ENCODE data around the gene KCTD6.

Gene KCTD6

DNA sequence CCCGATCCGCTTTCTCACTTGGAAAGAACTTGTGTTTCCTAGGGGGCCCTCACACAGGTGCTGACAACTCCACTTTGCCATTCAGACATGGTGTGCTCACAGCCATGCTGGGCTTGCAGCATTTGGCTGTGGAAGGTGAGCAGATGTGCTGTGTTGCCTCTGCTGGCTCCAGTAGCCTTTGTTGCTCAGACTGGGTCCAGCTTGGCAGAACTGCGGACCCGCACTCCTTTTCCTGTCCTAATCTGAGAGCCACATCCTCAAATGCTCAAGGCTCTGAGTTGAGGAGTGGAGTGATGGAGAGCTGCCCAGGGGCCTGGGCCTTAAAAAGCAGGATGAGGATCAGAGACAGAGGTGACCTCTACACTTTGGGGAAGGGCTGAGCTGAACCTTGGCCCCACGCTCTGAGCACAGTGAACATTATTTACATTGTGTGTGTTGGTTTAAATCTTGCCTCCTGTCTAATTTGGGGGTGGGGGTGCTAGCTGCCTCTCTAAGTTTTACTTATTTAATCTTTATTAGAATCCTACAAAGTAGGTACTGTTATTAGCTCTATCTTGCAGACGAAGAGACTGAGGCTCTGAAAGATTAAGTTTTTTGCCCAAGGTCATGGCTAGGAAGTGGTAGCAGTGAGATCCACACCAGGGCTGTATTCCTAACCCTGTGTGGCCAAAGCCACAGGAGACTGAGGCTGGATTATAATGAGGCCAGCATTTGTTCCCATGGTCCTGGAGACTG lies 27.9 kb downstream of the KCTD6 start:
- H2AFZ ChIP-seq: no peak overlapping the region
- peaks cover 16% of the 10 kb centered on the region for H3K4me1 ChIP-seq
- H3K79me2 ChIP-seq: no peaks in the 10 kb centered on the region
- no peak overlapping the region for H3K9ac ChIP-seq
- H3K27me3 ChIP-seq (ENCODE audit: control insufficient read depth, insufficient read depth, low read length): no peaks in the 10 kb centered on the region
- H3K36me3 ChIP-seq (ENCODE audit: control insufficient read depth, insufficient read depth, low read length): no peaks in the 10 kb centered on the region
- TF ChIP-seq, protein P1, sequence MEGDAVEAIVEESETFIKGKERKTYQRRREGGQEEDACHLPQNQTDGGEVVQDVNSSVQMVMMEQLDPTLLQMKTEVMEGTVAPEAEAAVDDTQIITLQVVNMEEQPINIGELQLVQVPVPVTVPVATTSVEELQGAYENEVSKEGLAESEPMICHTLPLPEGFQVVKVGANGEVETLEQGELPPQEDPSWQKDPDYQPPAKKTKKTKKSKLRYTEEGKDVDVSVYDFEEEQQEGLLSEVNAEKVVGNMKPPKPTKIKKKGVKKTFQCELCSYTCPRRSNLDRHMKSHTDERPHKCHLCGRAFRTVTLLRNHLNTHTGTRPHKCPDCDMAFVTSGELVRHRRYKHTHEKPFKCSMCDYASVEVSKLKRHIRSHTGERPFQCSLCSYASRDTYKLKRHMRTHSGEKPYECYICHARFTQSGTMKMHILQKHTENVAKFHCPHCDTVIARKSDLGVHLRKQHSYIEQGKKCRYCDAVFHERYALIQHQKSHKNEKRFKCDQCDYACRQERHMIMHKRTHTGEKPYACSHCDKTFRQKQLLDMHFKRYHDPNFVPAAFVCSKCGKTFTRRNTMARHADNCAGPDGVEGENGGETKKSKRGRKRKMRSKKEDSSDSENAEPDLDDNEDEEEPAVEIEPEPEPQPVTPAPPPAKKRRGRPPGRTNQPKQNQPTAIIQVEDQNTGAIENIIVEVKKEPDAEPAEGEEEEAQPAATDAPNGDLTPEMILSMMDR (IDR thresholded peaks at IDR 0.05): no peak
- H3K9me3 ChIP-seq (ENCODE audit: control insufficient read depth, low read length): no peaks in the 10 kb centered on the region
- no peak overlapping the region for H3K4me2 ChIP-seq (ENCODE audit: low read length)
- no peak overlapping the region for H3K27ac ChIP-seq
- no peak overlapping the region for H3K4me3 ChIP-seq (ENCODE audit: low read depth, low read length)

DNA sequence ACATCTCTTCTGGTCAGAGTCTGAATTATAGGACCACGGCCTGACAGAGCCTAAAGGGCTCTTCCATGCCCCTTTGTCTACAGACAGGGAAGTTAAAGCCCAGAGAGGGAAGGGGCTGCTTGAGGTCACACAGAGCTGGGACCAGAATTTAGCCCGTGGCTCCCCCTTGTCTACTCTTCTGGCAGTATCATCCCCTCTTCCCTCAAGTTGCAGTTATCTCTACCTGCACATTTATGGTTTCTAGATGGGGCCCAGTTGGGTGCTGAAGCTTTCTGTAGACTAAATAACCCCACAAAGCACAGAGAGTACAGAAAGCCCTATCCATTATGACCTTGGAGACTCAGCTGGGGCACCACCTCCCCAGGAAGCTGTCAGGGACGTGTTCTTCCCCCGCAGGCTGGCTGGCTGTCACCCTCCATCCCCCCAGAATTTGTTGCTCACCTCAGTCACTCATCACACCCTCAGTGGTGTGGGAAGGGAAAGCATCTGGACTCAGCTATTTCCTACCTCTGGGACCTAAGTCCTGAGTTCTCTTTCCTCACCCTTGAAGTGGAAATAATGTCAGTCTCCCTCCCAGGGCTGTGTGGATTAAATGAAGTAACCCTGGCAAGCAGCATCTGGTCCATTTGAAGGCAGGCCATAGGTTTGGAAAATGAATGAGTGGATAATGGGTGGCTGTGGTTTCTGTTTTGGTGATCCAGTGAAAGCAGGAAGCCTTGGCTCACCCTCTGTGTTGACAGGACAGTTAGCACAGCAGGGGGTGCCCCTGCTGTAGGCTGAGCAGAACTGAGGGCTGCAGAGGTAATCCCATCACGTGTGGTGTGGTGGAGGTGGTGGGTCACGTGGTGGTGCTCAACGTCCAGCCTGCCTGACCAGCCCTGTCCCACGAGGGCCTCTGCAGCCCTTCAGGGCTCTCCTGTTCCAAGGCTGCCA lies 28.8 kb downstream of the KCTD6 start:
- no peak overlapping the region for H3K4me3 ChIP-seq (ENCODE audit: low read depth, low read length)
- no peak overlapping the region for H3K4me2 ChIP-seq (ENCODE audit: low read length)
- H2AFZ ChIP-seq: no peak overlapping the region
- TF ChIP-seq, protein P1 (IDR thresholded peaks at IDR 0.05): no peak
- H3K36me3 ChIP-seq (ENCODE audit: control insufficient read depth, insufficient read depth, low read length): no peaks in the 10 kb centered on the region
- H3K9me3 ChIP-seq (ENCODE audit: control insufficient read depth, low read length): no peaks in the 10 kb centered on the region
- H3K27me3 ChIP-seq (ENCODE audit: control insufficient read depth, insufficient read depth, low read length): no peaks in the 10 kb centered on the region
- H3K27ac ChIP-seq: no peak overlapping the region
- no peaks in the 10 kb centered on the region for H3K79me2 ChIP-seq
- H3K4me1 ChIP-seq: peaks cover 16% of the 10 kb centered on the region
- no peak overlapping the region for H3K9ac ChIP-seq

DNA sequence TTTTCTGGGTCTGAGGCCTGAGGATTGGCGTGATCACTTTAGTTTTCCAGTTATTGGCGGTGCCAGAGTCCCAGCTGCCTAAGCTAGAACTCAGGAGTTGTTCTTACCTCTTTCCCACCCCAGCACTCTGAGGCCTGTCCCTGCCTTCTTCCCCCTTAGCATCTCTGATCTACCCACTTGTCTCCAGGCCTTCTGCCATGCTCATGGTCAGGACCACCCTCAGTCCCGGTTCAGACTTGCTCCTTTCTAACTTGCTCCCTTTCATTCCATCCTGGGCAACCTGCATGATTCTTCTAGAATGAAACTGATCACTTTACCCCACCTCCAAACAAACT lies 29.4 kb downstream of the KCTD6 start:
- Histone ChIP-seq H3K9me3 (ENCODE audit: control insufficient read depth, low read length) (no peaks in the 10 kb centered on the region), H2AFZ (no peak overlapping the region), H3K4me1 (peaks cover 16% of the 10 kb centered on the region), H3K27me3 (ENCODE audit: control insufficient read depth, insufficient read depth, low read length) (no peaks in the 10 kb centered on the region), H3K27ac (no peak overlapping the region), H3K36me3 (ENCODE audit: control insufficient read depth, insufficient read depth, low read length) (no peaks in the 10 kb centered on the region), H3K4me3 (ENCODE audit: low read depth, low read length) (no peak overlapping the region), H3K9ac (no peak overlapping the region), H3K79me2 (no peaks in the 10 kb centered on the region), H3K4me2 (ENCODE audit: low read length) (no peak overlapping the region)
- TF ChIP-seq, protein P1 (IDR thresholded peaks at IDR 0.05): no peak

DNA sequence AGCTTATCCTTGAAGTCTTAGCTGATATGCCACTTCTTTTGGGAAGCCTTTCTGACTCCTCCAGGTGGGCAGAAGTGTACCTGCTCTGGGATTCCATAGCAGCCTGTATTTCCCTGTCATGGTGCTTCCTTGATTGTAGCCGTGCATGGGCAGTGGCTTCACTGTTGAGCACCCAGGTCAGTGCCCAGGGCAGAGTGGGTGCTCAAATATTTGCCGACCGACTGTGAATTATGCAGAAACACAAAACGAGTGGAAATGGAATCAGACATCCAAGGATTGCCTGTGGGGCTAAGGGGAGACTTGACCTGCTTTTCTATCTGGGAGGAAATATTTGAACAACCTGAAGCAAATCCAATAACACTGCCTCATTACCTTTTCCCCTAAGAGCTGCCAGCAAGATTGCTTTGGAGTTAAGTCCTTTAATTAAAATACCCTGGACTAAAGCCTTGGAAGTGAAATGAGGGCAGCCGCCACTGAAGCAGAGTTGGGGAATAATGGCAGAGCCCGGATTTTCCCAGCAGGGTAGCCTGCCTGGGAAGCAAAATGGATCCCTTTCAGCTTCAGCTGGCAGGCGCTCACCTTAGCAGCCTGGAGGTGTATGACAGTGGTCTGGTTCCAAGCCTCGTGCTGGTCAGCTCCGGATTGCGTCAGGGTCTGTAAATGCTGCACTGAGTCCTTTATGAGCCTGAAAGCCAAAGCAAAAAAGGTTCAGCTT lies 30.2 kb downstream of the KCTD6 start:
- Histone ChIP-seq H3K9me3 (ENCODE audit: control insufficient read depth, low read length) (no peaks in the 10 kb centered on the region), H3K36me3 (ENCODE audit: control insufficient read depth, insufficient read depth, low read length) (no peaks in the 10 kb centered on the region), H3K27me3 (ENCODE audit: control insufficient read depth, insufficient read depth, low read length) (no peaks in the 10 kb centered on the region), H2AFZ (no peak overlapping the region), H3K4me2 (ENCODE audit: low read length) (no peak overlapping the region), H3K4me1 (peaks cover 16% of the 10 kb centered on the region), H3K9ac (no peak overlapping the region), H3K27ac (no peak overlapping the region), H3K79me2 (no peaks in the 10 kb centered on the region), H3K4me3 (ENCODE audit: low read depth, low read length) (no peak overlapping the region)
- TF ChIP-seq, protein P1 (IDR thresholded peaks at IDR 0.05): no peak

All from parathyroid adenoma (tissue), 2 donors.